ENCODE data around the gene KDM5A. TPM values are rescaled to one million over a fixed set of nuclear protein-coding genes. Genes with fewer than 3 reads are reported as not detected.

KDM5A gene
- total and polyA plus RNA-seq, 12 donors, result 5.5 to 104 (median 58.3) TPM

DNA sequence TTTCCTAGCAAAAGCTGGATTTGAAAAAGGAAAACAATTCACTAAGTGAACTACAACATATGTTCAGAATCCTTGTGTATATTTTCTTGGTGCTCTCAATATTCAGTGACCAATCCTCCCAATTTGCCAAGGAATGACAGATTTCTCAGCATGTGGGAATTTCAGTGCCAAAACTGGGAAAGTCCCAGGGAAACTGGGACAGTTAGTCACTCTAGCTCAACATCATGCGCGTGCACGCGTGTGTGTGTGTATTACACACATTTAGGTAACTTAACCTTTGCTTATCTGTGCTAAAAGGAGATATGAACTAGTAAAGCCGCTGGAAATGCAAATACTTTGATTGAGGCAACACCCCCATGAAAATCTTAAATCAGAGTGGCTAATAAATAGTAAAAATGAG, 100.4 kb downstream of the KDM5A start:
- Histone ChIP-seq H3K9me3 (replicated peaks in 1 of 3) (no peaks in the 10 kb centered on the region), H3K4me3 (no peak overlapping the region), H3K27me3 (no peaks in the 10 kb centered on the region), H3K4me1 (replicated peaks in 1 of 2) (peaks cover 6 to 9% of the 10 kb centered on the region in 2 donors), H3K27ac (no peak overlapping the region), H3K36me3 (replicated peaks in 1 of 2) (peaks cover 0 to 44% of the 10 kb centered on the region in 2 donors)
- DNase-seq, result peak; percentile 20 to 71 (median 57)
- intact Hi-C loops (cut with DNase I), result no loop called here
- 44 to 77% (median 68%) methylated on average over 5 of the region's 5 CpGs for WGBS, 4 donors
- TF ChIP-seq POLR2A (IDR thresholded peaks at IDR 0.05), result no peak
- TF ChIP-seq, protein P1, sequence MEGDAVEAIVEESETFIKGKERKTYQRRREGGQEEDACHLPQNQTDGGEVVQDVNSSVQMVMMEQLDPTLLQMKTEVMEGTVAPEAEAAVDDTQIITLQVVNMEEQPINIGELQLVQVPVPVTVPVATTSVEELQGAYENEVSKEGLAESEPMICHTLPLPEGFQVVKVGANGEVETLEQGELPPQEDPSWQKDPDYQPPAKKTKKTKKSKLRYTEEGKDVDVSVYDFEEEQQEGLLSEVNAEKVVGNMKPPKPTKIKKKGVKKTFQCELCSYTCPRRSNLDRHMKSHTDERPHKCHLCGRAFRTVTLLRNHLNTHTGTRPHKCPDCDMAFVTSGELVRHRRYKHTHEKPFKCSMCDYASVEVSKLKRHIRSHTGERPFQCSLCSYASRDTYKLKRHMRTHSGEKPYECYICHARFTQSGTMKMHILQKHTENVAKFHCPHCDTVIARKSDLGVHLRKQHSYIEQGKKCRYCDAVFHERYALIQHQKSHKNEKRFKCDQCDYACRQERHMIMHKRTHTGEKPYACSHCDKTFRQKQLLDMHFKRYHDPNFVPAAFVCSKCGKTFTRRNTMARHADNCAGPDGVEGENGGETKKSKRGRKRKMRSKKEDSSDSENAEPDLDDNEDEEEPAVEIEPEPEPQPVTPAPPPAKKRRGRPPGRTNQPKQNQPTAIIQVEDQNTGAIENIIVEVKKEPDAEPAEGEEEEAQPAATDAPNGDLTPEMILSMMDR (IDR thresholded peaks at IDR 0.05), result no peak

DNA sequence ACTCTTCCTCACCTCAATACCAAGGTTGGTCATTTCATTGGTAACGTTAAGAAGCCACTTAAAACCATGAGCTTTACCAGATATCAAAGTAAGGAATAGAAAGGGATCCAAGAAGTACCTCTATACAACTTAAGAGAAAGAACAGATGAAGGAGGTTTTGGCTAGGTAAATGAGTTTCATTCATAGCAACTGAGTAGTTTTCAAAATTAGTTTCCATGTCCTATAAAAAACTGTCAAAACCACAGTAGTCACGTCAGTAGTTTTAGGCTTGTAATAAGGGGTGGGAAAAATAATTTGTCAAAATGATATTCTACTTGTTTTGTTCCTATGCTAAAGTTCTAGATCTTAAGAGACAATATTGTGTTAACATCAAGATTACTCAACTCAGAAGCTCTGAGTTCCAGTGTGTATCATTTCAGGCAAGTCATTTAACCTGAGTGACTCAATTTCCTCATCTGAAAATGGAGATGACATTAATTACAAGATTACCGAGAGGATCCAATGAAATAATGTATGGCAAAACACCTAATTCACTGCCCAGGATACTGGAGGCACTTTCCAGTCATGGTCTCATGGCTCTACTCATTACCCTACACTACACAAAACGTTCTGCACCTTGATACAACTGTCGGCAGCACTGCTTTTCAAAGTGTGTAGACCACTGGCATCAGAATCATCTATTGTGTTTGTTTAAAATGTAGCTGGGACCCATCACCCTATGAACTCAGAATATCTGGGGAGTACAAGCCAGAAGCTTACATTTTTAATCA, 102.4 kb downstream of the KDM5A start:
- DNase-seq, result no peak
- TF ChIP-seq POLR2A (IDR thresholded peaks at IDR 0.05), result no peak
- TF ChIP-seq, protein P1 (IDR thresholded peaks at IDR 0.05), result no peak
- H3K27me3 ChIP-seq, result no peaks in the 10 kb centered on the region
- H3K4me3 ChIP-seq, result no peak overlapping the region
- peaks cover 0 to 34% of the 10 kb centered on the region in 2 donors for H3K36me3 ChIP-seq (replicated peaks in 1 of 2)
- H3K9me3 ChIP-seq (replicated peaks in 1 of 3), result no peaks in the 10 kb centered on the region
- peaks cover 6 to 9% of the 10 kb centered on the region in 2 donors for H3K4me1 ChIP-seq (replicated peaks in 1 of 2)
- WGBS, 4 donors, result 91 to 93% (median 92%) methylated on average over 5 of the region's 5 CpGs
- no peak overlapping the region for H3K27ac ChIP-seq
- intact Hi-C loops (cut with DNase I), result no loop called here

DNA sequence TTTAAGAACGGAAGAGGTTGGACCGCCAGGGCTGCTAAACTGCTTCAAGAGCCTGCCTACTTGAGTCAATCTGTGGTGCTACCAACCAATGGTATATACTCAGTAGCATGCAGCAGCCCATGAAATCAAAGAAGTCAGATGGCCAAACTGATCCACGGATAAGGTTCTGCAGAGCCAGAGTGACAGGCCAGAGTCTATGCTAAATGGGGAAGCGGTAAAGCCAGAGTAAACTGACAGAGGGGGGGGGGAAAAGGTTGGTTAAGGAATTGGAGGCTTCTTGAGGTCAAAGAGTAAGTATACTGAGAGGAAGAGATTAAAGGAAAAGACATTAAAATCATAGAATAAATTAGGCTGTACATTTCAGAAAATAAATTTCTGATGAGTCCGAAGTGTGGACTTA, 111.1 kb downstream of the KDM5A start:
- TF ChIP-seq, protein P1 (IDR thresholded peaks at IDR 0.05), result no peak
- TF ChIP-seq POLR2A (IDR thresholded peaks at IDR 0.05), result no peak

DNA sequence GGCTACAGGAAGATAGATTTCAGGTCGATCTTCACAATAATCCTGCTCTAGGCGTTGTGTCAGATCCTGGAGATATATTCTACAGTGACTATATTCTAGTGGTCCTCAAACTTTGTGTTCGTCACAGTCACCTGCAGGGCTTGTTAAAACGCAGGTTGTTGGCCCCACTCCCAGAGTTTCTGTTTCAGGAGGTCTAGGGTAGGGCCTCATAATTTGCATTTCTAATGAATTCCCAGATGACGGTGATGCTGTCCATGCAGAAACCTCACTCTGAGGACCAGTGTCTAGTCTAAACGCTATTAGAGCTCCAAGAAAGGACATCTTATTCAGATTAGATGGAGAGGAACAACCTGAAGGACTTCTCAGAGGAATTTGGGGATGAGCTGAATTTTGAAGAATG, 113.3 kb downstream of the KDM5A start:
- intact Hi-C loops (cut with DNase I), result no loop called here
- Histone ChIP-seq H3K27me3 (no peaks in the 10 kb centered on the region), H3K27ac (no peak overlapping the region), H3K4me1 (replicated peaks in 1 of 2) (no peaks in the 10 kb centered on the region), H3K4me3 (no peak overlapping the region), H3K36me3 (replicated peaks in 1 of 2) (no peaks in the 10 kb centered on the region), H3K9me3 (replicated peaks in 1 of 3) (no peaks in the 10 kb centered on the region)
- no peak for TF ChIP-seq POLR2A (IDR thresholded peaks at IDR 0.05)
- TF ChIP-seq, protein P1 (IDR thresholded peaks at IDR 0.05), result no peak
- WGBS, 4 donors, result 84 to 93% (median 91%) methylated on average over 6 of the region's 6 CpGs
- no peak for DNase-seq

More for the DNA sequence above, 111.1 kb downstream of the KDM5A start:
- H3K27me3 ChIP-seq, result no peaks in the 10 kb centered on the region
- H3K36me3 ChIP-seq (replicated peaks in 1 of 2), result peaks cover 0 to under 1% of the 10 kb centered on the region in 2 donors
- no peak overlapping the region for H3K27ac ChIP-seq
- no peak for DNase-seq
- 90 to 98% (median 96%) methylated on average over 5 of the region's 5 CpGs for WGBS, 4 donors
- no peaks in the 10 kb centered on the region for H3K9me3 ChIP-seq (replicated peaks in 1 of 3)
- no peak overlapping the region for H3K4me3 ChIP-seq
- H3K4me1 ChIP-seq (replicated peaks in 1 of 2), result no peaks in the 10 kb centered on the region
- intact Hi-C loops (cut with DNase I), result no loop called here

All from adrenal gland (tissue), 12 donors.